ENCODE data around the gene POMGNT1. TPM values are rescaled to one million over a fixed set of nuclear protein-coding genes. Genes with fewer than 3 reads are reported as not detected.

The POMGNT1 gene
- total and polyA plus RNA-seq, 10 donors, result 21.6 to 59.5 (median 32.4) TPM

- intact Hi-C loops (cut with DNase I; ENCODE audit: low total_unique reads), result no loop called here
- Histone ChIP-seq H3K4me1 (peaks cover 14 to 68% (median 49%) of the 10 kb centered on the region in 6 donors), H3K9me3 (no peaks in the 10 kb centered on the region), H3K36me3 (peaks cover 0 to 26% (median 12%) of the 10 kb centered on the region in 6 donors), H3K4me3 (peak overlapping the region in 4 of 8 donors; percentile 75 to 89 (median 83)), H3K27me3 (replicated peaks in 1 of 7) (peaks cover 0 to 8% (median 0%) of the 10 kb centered on the region in 7 donors), H3K27ac (peak overlapping the region in 4 of 8 donors; percentile 78 to 87 (median 84))
- 84 to 93% (median 91%) methylated on average over 3 of the region's 3 CpGs for WGBS, 5 donors
- no peak for DNase-seq
- TF ChIP-seq CTCF (IDR thresholded peaks at IDR 0.05 in 8 of 11, conservative IDR thresholded peaks at IDR 0.05 in 3 of 11), result no peak
- TF ChIP-seq POLR2A (IDR thresholded peaks at IDR 0.05), result no peak
- TF ChIP-seq POLR2AphosphoS5 (IDR thresholded peaks at IDR 0.05), result no peak
Measured at GRCh38 chr1:46199233-46199749, 1.1 kb upstream of the POMGNT1 start.

GRCh38 chr1:46197560-46197963, 672 bp downstream of the POMGNT1 start:
- DNase-seq, result no peak
- Histone ChIP-seq H3K9me3 (no peaks in the 10 kb centered on the region), H3K27ac (peak overlapping the region in 6 of 8 donors; percentile 73 to 87 (median 83)), H3K27me3 (replicated peaks in 1 of 7) (no peaks in the 10 kb centered on the region), H3K4me3 (peak overlapping the region; percentile 50 to 89 (median 78)), H3K36me3 (peaks cover 0 to 44% (median 23%) of the 10 kb centered on the region in 6 donors), H3K4me1 (peaks cover 11 to 51% (median 35%) of the 10 kb centered on the region in 6 donors)
- WGBS, 5 donors, result 65 to 74% (median 72%) methylated on average over 8 to 9 of the region's 9 CpGs
- TF ChIP-seq POLR2AphosphoS5 (IDR thresholded peaks at IDR 0.05), result no peak
- intact Hi-C loops (cut with DNase I; ENCODE audit: low total_unique reads), result no loop called here

GRCh38 chr1:46196609-46197008, 1.6 kb downstream of the POMGNT1 start:
- intact Hi-C loops (cut with DNase I; ENCODE audit: low total_unique reads), result no loop called here
- H3K4me3 ChIP-seq, result no peak overlapping the region
- DNase-seq, result no peak
- H3K9me3 ChIP-seq, result no peaks in the 10 kb centered on the region
- peaks cover 0 to 53% (median 32%) of the 10 kb centered on the region in 6 donors for H3K36me3 ChIP-seq
- WGBS, 5 donors, result 80 to 97% (median 97%) methylated on average over 1 to 9 of the region's 9 CpGs
- peaks cover 11 to 48% (median 33%) of the 10 kb centered on the region in 6 donors for H3K4me1 ChIP-seq
- H3K27me3 ChIP-seq (replicated peaks in 1 of 7), result no peaks in the 10 kb centered on the region
- peak overlapping the region in 1 of 8 donors; percentile 85 for H3K27ac ChIP-seq
- TF ChIP-seq POLR2A (IDR thresholded peaks at IDR 0.05) (no peak), CTCF (IDR thresholded peaks at IDR 0.05 in 8 of 11, conservative IDR thresholded peaks at IDR 0.05 in 3 of 11) (no peak), POLR2AphosphoS5 (IDR thresholded peaks at IDR 0.05) (no peak)

- TF ChIP-seq POLR2A (IDR thresholded peaks at IDR 0.05) (no peak), POLR2AphosphoS5 (IDR thresholded peaks at IDR 0.05) (no peak), CTCF (IDR thresholded peaks at IDR 0.05 in 8 of 11, conservative IDR thresholded peaks at IDR 0.05 in 3 of 11) (no peak)
- Histone ChIP-seq H3K36me3 (peaks cover 0 to 71% (median 39%) of the 10 kb centered on the region in 6 donors), H3K27me3 (replicated peaks in 1 of 7) (no peaks in the 10 kb centered on the region), H3K9me3 (no peaks in the 10 kb centered on the region), H3K4me3 (no peak overlapping the region), H3K4me1 (peaks cover 11 to 47% (median 32%) of the 10 kb centered on the region in 6 donors), H3K27ac (no peak overlapping the region)
- 73 to 84% (median 82%) methylated on average over 5 of the region's 5 CpGs for WGBS, 5 donors
- intact Hi-C loops (cut with DNase I; ENCODE audit: low total_unique reads), result no loop called here
- DNase-seq, result no peak
Measured at GRCh38 chr1:46194641-46195193, 3.5 kb downstream of the POMGNT1 start.
